Measurements from ENCODE around the gene ARHGEF28.

ARHGEF28 gene

GRCh38 chr5:73599380-73599779 lies 26.6 kb upstream of the ARHGEF28 start:
- no peak overlapping the region for H2AFZ ChIP-seq (ENCODE audit: insufficient read depth, low read length, poor library complexity)
- H2AK5ac ChIP-seq (ENCODE audit: low read length), result no peak overlapping the region
- no peak overlapping the region for H4K8ac ChIP-seq (ENCODE audit: low read depth, low read length)
- no peak overlapping the region for H3K18ac ChIP-seq (ENCODE audit: low read length)
- no peaks in the 10 kb centered on the region for H3K4me1 ChIP-seq (ENCODE audit: control insufficient read depth in 1 of 2, insufficient read depth in 2 of 2, low read length in 2 of 2)
- no peak overlapping the region for H3K4me3 ChIP-seq (ENCODE audit: low read depth, low read length)
- H2BK120ac ChIP-seq (ENCODE audit: insufficient read depth, low read length, poor library complexity), result no peak overlapping the region
- no peak overlapping the region for H4K91ac ChIP-seq (ENCODE audit: low read depth, low read length)
- H3K36me3 ChIP-seq (ENCODE audit: control insufficient read depth in 1 of 2, insufficient read depth in 2 of 2, low read length in 2 of 2), result no peaks in the 10 kb centered on the region
- H3K4ac ChIP-seq (ENCODE audit: low read depth, low read length), result no peak overlapping the region
- no peaks in the 10 kb centered on the region for H3K79me2 ChIP-seq (ENCODE audit: control insufficient read depth, insufficient read depth, low read length, poor library complexity)
- H3K9me3 ChIP-seq (ENCODE audit: insufficient read depth, low read depth, low read length), result no peaks in the 10 kb centered on the region
- H3K27ac ChIP-seq (ENCODE audit: low read depth, low read length), result no peak overlapping the region
- no peak for DNase-seq
- H3K9ac ChIP-seq (ENCODE audit: low read length), result no peak overlapping the region
- no peak overlapping the region for H4K12ac ChIP-seq (ENCODE audit: low read depth, low read length)
- WGBS (ENCODE audit: extremely low coverage, insufficient coverage, insufficient read length), result no CpG with 5 or more reads among the region's 3 CpGs
- H3K4me2 ChIP-seq (ENCODE audit: low read length), result no peak overlapping the region
- no peak overlapping the region for H2BK12ac ChIP-seq (ENCODE audit: low read length)
- no peak overlapping the region for H2BK5ac ChIP-seq (ENCODE audit: low read depth, low read length, poor library complexity)
- H3K79me1 ChIP-seq (ENCODE audit: low read length), result no peaks in the 10 kb centered on the region
- H3K14ac ChIP-seq (ENCODE audit: low read length), result no peak overlapping the region
- H3K23ac ChIP-seq (ENCODE audit: low read length), result no peak overlapping the region
- no peaks in the 10 kb centered on the region for H3K27me3 ChIP-seq (ENCODE audit: insufficient read depth, low read length)

GRCh38 chr5:73603998-73604397 lies 22.0 kb upstream of the ARHGEF28 start:
- Histone ChIP-seq H3K27ac (ENCODE audit: low read depth, low read length) (no peak overlapping the region), H3K79me2 (ENCODE audit: control insufficient read depth, insufficient read depth, low read length, poor library complexity) (no peaks in the 10 kb centered on the region), H2BK120ac (ENCODE audit: insufficient read depth, low read length, poor library complexity) (no peak overlapping the region), H3K18ac (ENCODE audit: low read length) (no peak overlapping the region), H4K8ac (ENCODE audit: low read depth, low read length) (no peak overlapping the region), H3K4me2 (ENCODE audit: low read length) (no peak overlapping the region), H3K4ac (ENCODE audit: low read depth, low read length) (no peak overlapping the region), H3K14ac (ENCODE audit: low read length) (no peak overlapping the region), H3K23ac (ENCODE audit: low read length) (no peak overlapping the region), H3K4me3 (ENCODE audit: low read depth, low read length) (no peak overlapping the region), H4K91ac (ENCODE audit: low read depth, low read length) (no peak overlapping the region), H2AFZ (ENCODE audit: insufficient read depth, low read length, poor library complexity) (no peak overlapping the region), H2BK5ac (ENCODE audit: low read depth, low read length, poor library complexity) (no peak overlapping the region), H3K27me3 (ENCODE audit: insufficient read depth, low read length) (no peaks in the 10 kb centered on the region), H2AK5ac (ENCODE audit: low read length) (no peak overlapping the region), H3K9me3 (ENCODE audit: insufficient read depth, low read depth, low read length) (no peaks in the 10 kb centered on the region), H4K12ac (ENCODE audit: low read depth, low read length) (no peak overlapping the region), H3K79me1 (ENCODE audit: low read length) (no peaks in the 10 kb centered on the region), H3K9ac (ENCODE audit: low read length) (no peak overlapping the region), H3K36me3 (ENCODE audit: control insufficient read depth in 1 of 2, insufficient read depth in 2 of 2, low read length in 2 of 2) (no peaks in the 10 kb centered on the region), H3K4me1 (ENCODE audit: control insufficient read depth in 1 of 2, insufficient read depth in 2 of 2, low read length in 2 of 2) (no peaks in the 10 kb centered on the region), H2BK12ac (ENCODE audit: low read length) (no peak overlapping the region)
- DNase-seq, result no peak
- no CpG with 5 or more reads among the region's 5 CpGs for WGBS (ENCODE audit: extremely low coverage, insufficient coverage, insufficient read length)

- no peaks in the 10 kb centered on the region for H3K9me3 ChIP-seq (ENCODE audit: insufficient read depth, low read depth, low read length)
- no peak overlapping the region for H2AFZ ChIP-seq (ENCODE audit: insufficient read depth, low read length, poor library complexity)
- H3K27ac ChIP-seq (ENCODE audit: low read depth, low read length), result no peak overlapping the region
- no peaks in the 10 kb centered on the region for H3K36me3 ChIP-seq (ENCODE audit: control insufficient read depth in 1 of 2, insufficient read depth in 2 of 2, low read length in 2 of 2)
- DNase-seq, result peak in 1 of 2 donors; percentile 37
- no peak overlapping the region for H3K18ac ChIP-seq (ENCODE audit: low read length)
- H3K9ac ChIP-seq (ENCODE audit: low read length), result no peak overlapping the region
- H3K79me1 ChIP-seq (ENCODE audit: low read length), result no peaks in the 10 kb centered on the region
- no peak overlapping the region for H4K8ac ChIP-seq (ENCODE audit: low read depth, low read length)
- H3K27me3 ChIP-seq (ENCODE audit: insufficient read depth, low read length), result no peaks in the 10 kb centered on the region
- H3K4ac ChIP-seq (ENCODE audit: low read depth, low read length), result no peak overlapping the region
- no peaks in the 10 kb centered on the region for H3K4me1 ChIP-seq (ENCODE audit: control insufficient read depth in 1 of 2, insufficient read depth in 2 of 2, low read length in 2 of 2)
- no peak overlapping the region for H4K12ac ChIP-seq (ENCODE audit: low read depth, low read length)
- no peak overlapping the region for H4K91ac ChIP-seq (ENCODE audit: low read depth, low read length)
- no peaks in the 10 kb centered on the region for H3K79me2 ChIP-seq (ENCODE audit: control insufficient read depth, insufficient read depth, low read length, poor library complexity)
- no CpG with 5 or more reads among the region's 8 CpGs for WGBS (ENCODE audit: extremely low coverage, insufficient coverage, insufficient read length)
- no peak overlapping the region for H2BK12ac ChIP-seq (ENCODE audit: low read length)
- H2BK5ac ChIP-seq (ENCODE audit: low read depth, low read length, poor library complexity), result no peak overlapping the region
- H3K4me2 ChIP-seq (ENCODE audit: low read length), result no peak overlapping the region
- no peak overlapping the region for H2BK120ac ChIP-seq (ENCODE audit: insufficient read depth, low read length, poor library complexity)
- no peak overlapping the region for H3K4me3 ChIP-seq (ENCODE audit: low read depth, low read length)
- no peak overlapping the region for H2AK5ac ChIP-seq (ENCODE audit: low read length)
- no peak overlapping the region for H3K14ac ChIP-seq (ENCODE audit: low read length)
- no peak overlapping the region for H3K23ac ChIP-seq (ENCODE audit: low read length)
Observed at GRCh38 chr5:73605223-73606087, 20.5 kb upstream of the ARHGEF28 start.

- H3K27ac ChIP-seq (ENCODE audit: low read depth, low read length), result no peak overlapping the region
- H3K18ac ChIP-seq (ENCODE audit: low read length), result no peak overlapping the region
- H3K4me3 ChIP-seq (ENCODE audit: low read depth, low read length), result no peak overlapping the region
- no CpG with 5 or more reads among the region's 3 CpGs for WGBS (ENCODE audit: extremely low coverage, insufficient coverage, insufficient read length)
- H3K14ac ChIP-seq (ENCODE audit: low read length), result no peak overlapping the region
- no peak overlapping the region for H2BK120ac ChIP-seq (ENCODE audit: insufficient read depth, low read length, poor library complexity)
- H2AFZ ChIP-seq (ENCODE audit: insufficient read depth, low read length, poor library complexity), result no peak overlapping the region
- no peaks in the 10 kb centered on the region for H3K79me2 ChIP-seq (ENCODE audit: control insufficient read depth, insufficient read depth, low read length, poor library complexity)
- H3K4ac ChIP-seq (ENCODE audit: low read depth, low read length), result no peak overlapping the region
- no peaks in the 10 kb centered on the region for H3K4me1 ChIP-seq (ENCODE audit: control insufficient read depth in 1 of 2, insufficient read depth in 2 of 2, low read length in 2 of 2)
- no peak overlapping the region for H4K8ac ChIP-seq (ENCODE audit: low read depth, low read length)
- no peak overlapping the region for H2BK5ac ChIP-seq (ENCODE audit: low read depth, low read length, poor library complexity)
- H3K27me3 ChIP-seq (ENCODE audit: insufficient read depth, low read length), result no peaks in the 10 kb centered on the region
- no peak overlapping the region for H4K12ac ChIP-seq (ENCODE audit: low read depth, low read length)
- no peak overlapping the region for H3K4me2 ChIP-seq (ENCODE audit: low read length)
- DNase-seq, result no peak
- no peaks in the 10 kb centered on the region for H3K79me1 ChIP-seq (ENCODE audit: low read length)
- H3K36me3 ChIP-seq (ENCODE audit: control insufficient read depth in 1 of 2, insufficient read depth in 2 of 2, low read length in 2 of 2), result no peaks in the 10 kb centered on the region
- H2BK12ac ChIP-seq (ENCODE audit: low read length), result no peak overlapping the region
- no peak overlapping the region for H2AK5ac ChIP-seq (ENCODE audit: low read length)
- H3K23ac ChIP-seq (ENCODE audit: low read length), result no peak overlapping the region
- no peak overlapping the region for H3K9ac ChIP-seq (ENCODE audit: low read length)
- H3K9me3 ChIP-seq (ENCODE audit: insufficient read depth, low read depth, low read length), result no peaks in the 10 kb centered on the region
- no peak overlapping the region for H4K91ac ChIP-seq (ENCODE audit: low read depth, low read length)
Observed at GRCh38 chr5:73606206-73606753, 19.7 kb upstream of the ARHGEF28 start.

All from trophoblast cell (in vitro differentiated cells and primary cell).